ENCODE results near the gene PLEKHA1.

The PLEKHA1 gene

GRCh38 chr10:122424059-122424458 lies 49.6 kb downstream of the PLEKHA1 start:
- no peak for DNase-seq

GRCh38 chr10:122426829-122427228 lies 52.3 kb downstream of the PLEKHA1 start:
- DNase-seq: no peak

GRCh38 chr10:122427280-122427679 lies 52.8 kb downstream of the PLEKHA1 start:
- DNase-seq: no peak

GRCh38 chr10:122435212-122435827 lies 60.8 kb downstream of the PLEKHA1 start:
- DNase-seq: no peak

- no peak for DNase-seq
Measured at GRCh38 chr10:122441961-122442360, 67.5 kb downstream of the PLEKHA1 start.

GRCh38 chr10:122445469-122445868 lies 71.0 kb downstream of the PLEKHA1 start:
- DNase-seq: no peak

GRCh38 chr10:122445904-122446303 lies 71.4 kb downstream of the PLEKHA1 start:
- DNase-seq: no peak

GRCh38 chr10:122446668-122447423 lies 72.3 kb downstream of the PLEKHA1 start:
- no peak for DNase-seq

GRCh38 chr10:122448600-122448999 lies 74.1 kb downstream of the PLEKHA1 start:
- DNase-seq: no peak

GRCh38 chr10:122449153-122449552 lies 74.6 kb downstream of the PLEKHA1 start:
- DNase-seq: no peak

- DNase-seq: no peak
Measured at GRCh38 chr10:122450353-122450990, 76.0 kb downstream of the PLEKHA1 start.

- DNase-seq: no peak
Measured at GRCh38 chr10:122454071-122454470, 79.6 kb downstream of the PLEKHA1 start.

- DNase-seq: no peak
Measured at GRCh38 chr10:122454603-122455080, 80.1 kb downstream of the PLEKHA1 start, which contains the start of gene ARMS2. ARMS2 (plus strand) TSS chr10:122454653; CDS start chr10:122454728, 75 bp downstream.

- DNase-seq: no peak
Measured at GRCh38 chr10:122455376-122456079, 81.0 kb downstream of the PLEKHA1 start.

GRCh38 chr10:122457934-122458333 lies 83.4 kb downstream of the PLEKHA1 start:
- DNase-seq: no peak

- DNase-seq: no peak
Measured at GRCh38 chr10:122458693-122459092, 84.2 kb downstream of the PLEKHA1 start.

- no peak for DNase-seq
Measured at GRCh38 chr10:122459561-122460273, 85.2 kb downstream of the PLEKHA1 start.

GRCh38 chr10:122460891-122461293 lies 86.4 kb downstream of the PLEKHA1 start:
- DNase-seq: no peak

- peak; percentile 84 for DNase-seq
Measured at GRCh38 chr10:122461367-122461728, 86.8 kb downstream of the PLEKHA1 start, which contains the start of gene HTRA1. HTRA1 (plus strand) TSS chr10:122461553; CDS start chr10:122461653, 100 bp downstream.

GRCh38 chr10:122461729-122462532 lies 87.4 kb downstream of the PLEKHA1 start:
- peak; percentile 37 for DNase-seq

All from right hindlimb (tissue), 1 donor.